DMS 273 (cell line): ENCODE measurements around the gene CCBE1.
"Not testable (repeated sequence)": the region's sequence is repeated elsewhere in the genome, so short reads cannot be mapped to it uniquely, and the experiment has no call there.

Experiments
- DNase-seq: peaks from one replicate; lab custom pipeline; 2025; ENCODE audit not compliant: unreplicated experiment; lab: John Stamatoyannopoulos, UW

Gene CCBE1

DNA sequence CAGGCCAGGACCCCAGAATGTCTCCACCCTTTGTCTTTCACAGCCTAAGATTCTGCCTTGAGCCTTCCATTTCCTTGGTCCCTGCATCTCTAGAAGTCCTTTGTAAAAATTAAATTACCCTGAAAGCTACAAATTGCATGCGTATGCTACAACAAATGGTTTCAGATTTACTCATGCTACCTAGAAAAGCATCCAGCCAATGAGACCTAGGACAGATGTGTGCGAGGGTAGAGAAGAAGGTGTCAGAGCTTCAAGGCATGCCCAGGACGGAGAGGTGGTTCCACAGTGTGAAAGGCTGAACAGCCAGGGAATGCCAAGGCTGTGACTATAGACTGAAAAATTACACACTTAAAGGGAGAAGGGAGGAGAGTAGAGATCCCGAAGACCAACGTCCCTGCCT is 40.2 kb downstream of the CCBE1 start:
- DNase-seq: no peak

- no peak for DNase-seq
Measured at GRCh38 chr18:59656373-59656887, 40.8 kb downstream of the CCBE1 start.

DNA sequence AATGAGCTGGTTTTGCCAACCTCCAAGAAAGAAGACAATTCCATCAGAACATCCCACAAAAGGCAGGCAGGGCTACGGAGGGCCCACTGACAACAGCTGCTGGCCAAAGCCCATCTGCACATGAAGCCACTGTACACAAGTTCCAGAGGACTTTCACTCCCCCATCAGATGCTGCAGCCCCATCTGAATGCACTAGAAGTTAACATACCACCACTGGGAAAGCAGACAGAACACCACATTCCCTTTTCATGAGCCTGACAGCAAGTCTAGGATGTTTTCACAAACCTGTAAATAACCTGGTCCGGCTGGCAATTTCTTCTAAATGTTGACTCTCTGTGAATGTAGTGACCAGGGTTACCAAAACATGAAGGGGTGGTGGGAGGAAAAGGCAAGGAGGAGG is 41.5 kb downstream of the CCBE1 start:
- no peak for DNase-seq

- DNase-seq: no peak
Measured at GRCh38 chr18:59651071-59651470, 46.2 kb downstream of the CCBE1 start.

DNA sequence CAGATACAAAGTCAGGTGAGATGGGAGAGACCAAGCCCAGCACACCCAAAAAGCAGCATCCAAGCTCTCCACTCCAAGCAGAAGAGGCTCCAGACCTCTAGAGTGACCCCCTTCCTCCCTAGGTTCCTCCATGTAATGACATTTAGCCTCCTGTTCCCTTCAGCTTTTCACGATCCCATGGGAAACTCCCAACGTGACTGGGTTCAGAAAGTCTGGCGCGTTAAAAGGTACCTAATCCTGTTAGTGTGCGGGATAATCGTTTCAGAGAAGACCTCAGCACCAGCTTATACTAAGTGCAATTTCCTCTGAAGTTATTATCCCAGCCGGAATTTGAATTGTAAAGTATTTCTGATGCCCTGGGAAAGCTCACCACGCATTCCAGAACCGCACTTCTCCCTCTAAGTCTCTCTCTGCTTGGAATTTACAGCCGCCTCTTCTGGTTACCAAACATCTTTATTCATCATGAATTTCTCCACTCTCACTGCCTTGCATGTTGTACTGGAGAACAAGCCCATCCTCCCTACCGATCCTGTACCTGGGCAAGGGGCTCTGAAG is 46.9 kb downstream of the CCBE1 start:
- no peak for DNase-seq

DNA sequence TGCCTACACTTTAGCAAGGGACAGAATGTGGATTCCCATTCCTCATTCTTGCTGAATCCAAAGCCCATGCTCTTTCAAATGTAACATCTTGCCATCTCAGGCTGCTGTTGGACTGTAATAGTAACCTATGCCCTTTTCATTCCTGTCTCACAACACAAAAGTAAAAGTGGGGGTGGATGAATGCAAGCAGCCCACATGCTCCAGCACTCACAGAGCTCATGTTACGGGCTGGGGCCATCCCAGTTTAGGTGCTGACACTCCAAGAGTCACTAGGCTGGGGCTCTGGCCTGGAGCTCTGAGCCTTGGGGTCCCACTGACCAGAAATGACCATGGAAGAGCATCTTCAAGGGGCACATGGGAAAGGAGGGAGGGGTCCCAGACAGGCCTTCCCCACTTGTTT is 47.6 kb downstream of the CCBE1 start:
- no peak for DNase-seq

DNA sequence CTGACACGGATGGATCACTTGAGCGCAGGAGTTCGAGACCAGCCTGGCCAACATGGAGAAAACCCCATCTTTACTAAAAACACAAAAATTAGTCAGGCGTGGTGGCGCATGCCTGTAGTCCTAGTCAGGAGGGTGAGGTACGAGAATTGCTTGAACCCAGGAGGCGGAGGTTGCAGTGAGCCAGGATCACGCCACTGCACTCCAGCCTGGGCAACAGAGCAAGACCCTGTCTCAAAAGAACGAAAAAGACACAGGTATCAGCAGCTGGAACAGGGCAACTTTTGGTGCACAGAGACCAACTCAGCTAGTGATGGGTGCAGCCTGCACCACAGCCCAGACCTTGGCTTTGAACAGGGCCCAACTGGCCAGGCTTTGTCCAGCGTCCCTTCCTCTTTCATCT is 48.8 kb downstream of the CCBE1 start:
- not testable (repeated sequence) for DNase-seq

DNA sequence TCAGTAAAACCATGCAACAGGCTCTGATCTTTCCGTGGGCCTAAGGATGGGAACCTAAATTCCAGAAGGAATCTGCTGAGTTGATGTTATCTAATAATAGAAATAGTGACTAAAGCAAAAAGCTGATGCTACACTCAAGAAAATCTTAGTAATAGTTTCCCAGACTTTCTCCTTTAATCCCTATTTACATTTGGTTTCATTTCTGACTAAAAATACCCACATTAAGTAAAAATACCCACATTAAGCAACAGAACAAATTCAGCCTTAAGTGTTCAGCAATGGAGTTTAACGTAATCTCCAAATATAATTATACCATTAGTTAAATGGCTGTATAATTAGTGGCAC is 50.3 kb downstream of the CCBE1 start:
- no peak for DNase-seq

DNA sequence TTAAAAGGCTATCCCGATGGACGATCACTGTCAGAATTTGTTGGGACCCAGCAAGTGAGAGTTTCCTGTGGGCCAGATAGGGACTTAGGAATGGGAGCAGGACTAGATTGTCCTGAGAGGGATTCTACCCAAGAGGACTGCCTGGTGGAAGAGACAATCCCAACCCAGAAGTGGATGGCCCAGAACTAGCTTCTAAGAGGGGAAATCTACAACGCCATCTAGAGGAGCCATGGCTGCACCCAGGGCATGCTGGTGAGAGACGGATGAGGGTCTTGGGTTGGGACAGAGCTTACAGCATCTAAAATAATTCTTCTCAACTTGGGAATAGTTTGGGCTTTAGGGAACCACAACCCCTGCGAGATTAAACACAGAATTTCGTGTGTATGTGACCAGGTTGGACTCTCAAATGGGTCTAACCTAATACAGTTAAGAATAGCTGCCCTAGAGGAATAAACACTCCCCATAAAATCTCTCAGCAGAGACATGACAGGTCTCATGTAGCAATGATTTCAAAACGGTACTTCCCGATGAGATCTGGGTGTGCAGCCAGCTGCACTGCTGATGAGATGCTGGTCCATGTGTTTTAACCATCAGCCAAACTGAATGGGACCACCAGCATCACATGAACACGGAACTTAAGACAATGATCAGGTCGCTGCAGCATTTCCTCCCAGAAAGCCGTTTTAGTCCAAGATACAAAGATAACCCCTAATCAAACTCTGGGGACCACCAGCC is 50.8 kb downstream of the CCBE1 start:
- peak; percentile 4 for DNase-seq

DNA sequence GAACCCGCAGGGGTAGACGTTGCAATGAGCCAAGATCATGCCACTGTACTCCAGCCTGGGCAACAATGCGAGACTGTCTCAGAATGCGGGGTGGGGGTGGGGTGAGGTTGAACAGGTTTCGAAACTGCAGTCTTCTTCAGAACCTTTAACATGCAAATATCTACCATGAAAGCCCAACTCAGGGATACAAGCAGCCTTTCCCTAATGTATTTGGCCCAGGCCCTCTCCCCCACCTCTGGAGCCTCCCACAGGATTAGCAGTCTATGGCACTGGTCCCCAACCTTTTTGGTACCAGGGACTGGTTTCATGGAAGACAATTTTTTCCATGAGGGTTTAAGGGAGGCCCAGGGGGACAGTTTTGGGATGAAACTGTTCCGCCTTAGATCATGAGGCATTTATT is 53.5 kb downstream of the CCBE1 start:
- no peak for DNase-seq

- no peak for DNase-seq
Measured at GRCh38 chr18:59640721-59641120, 56.5 kb downstream of the CCBE1 start.

- no peak for DNase-seq
Measured at GRCh38 chr18:59639821-59640220, 57.4 kb downstream of the CCBE1 start.

GRCh38 chr18:59639136-59639535 is 58.1 kb downstream of the CCBE1 start:
- DNase-seq: no peak

DNA sequence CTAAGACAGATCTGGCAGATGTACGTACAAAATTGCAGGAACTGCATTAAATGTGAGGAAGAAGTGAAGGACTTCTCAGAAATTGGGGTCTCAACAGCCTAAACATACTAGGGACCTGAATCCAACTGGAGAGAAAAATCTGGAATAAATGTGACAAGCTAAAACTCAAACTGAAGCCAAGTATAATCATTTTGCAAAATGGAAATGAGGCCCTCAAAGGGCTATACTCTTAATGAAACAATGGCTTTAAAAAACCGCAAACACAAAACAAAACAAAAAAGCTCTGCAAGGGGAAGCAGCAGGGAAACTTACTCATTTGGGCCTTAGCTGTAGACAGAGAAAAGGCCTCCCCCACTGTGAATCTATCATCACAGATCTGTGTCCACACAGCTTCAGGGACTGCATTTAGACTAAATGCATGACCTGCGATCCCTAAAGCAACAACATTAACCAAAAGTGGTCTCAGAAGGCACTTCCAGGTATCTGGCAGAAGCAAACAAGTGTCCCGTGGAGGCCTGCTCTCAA is 63.2 kb downstream of the CCBE1 start:
- DNase-seq: no peak

DNA sequence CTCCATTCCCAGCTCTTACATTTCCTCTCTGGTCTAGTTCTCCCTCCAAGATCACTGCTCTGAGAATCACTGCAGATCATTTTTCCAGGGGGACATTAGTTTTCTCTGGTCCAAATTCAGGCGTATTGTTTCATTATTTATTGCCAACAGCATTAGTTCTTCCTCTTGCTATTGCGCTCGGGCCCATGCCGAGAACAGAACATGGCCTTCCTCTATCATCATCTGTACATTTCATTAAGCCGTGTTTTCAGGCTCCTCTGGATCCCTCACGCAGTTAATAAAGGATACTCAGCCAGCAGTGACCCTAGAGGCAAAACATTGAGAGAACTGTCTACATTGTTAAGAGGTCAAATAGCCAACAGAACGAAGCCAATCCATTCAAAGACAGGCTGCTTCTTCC is 63.9 kb downstream of the CCBE1 start:
- no peak for DNase-seq

DNA sequence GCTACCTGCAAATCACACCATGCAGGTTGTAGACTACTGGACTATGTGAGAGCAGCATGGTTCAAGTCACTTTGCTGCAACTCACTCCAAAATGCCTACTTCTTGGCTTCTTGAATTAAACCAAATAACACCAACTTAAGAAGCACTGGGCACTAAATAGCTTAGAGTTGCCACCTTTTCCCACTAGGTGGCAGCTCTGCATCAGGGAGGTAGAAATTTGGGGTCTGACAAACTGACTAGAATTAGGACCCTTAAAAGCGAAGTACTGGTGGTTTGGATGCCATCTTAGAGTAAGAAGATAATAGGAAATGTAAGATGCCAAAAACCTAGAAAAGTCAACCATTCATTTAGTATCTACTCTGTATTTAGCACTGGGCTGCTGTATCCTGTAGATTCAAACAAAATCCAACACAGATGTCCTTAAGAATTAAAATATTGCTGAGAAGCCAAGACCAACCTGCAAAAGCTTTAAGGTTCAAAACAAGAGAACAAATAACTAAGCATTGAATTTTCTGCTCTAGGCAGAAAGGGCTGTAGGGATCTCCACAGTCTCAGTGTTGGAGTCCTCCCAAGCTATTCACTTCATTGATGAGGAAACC is 65.5 kb downstream of the CCBE1 start:
- DNase-seq: peak; percentile 61

DNA sequence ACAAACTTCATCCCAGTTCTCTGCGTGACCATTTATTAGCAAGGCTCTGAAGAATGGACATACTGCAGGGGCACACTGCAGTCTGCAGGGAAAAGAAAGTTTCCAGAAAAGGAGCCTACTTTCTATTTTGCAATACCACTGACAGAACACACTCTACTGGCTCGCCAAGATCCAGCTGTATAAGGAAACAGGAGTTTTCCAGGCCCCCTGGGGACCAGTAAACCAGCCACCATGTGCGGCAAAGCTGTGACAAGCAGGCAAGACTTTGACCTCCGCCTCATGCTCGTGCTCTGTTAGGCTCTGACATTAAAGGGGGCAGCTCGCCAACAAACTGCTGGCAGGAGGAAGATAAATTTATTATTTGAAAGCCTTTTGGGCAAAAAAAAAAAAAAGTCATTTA is 67.3 kb downstream of the CCBE1 start:
- peak; percentile 13 for DNase-seq

DNA sequence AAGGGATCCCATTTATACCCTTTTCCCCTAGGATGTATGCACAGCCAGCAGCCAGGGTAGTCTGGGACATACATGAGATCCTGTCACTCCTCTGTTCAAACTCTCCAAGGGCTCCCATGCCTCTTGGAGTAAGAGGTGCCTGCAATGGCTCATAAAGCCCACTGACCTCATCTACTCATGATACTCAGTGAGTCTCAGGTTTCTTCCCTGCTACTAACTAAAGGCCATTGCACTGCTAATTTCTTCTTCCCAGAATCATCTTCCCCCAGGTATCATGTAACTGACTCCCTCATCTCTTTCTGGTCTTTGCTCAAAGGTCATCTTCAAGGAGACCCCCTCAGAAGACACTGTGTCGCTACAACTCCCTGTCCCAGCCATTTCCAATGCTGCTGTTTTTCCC is 68.2 kb downstream of the CCBE1 start:
- DNase-seq: no peak

GRCh38 chr18:59627414-59627813 is 69.8 kb downstream of the CCBE1 start:
- no peak for DNase-seq

DNA sequence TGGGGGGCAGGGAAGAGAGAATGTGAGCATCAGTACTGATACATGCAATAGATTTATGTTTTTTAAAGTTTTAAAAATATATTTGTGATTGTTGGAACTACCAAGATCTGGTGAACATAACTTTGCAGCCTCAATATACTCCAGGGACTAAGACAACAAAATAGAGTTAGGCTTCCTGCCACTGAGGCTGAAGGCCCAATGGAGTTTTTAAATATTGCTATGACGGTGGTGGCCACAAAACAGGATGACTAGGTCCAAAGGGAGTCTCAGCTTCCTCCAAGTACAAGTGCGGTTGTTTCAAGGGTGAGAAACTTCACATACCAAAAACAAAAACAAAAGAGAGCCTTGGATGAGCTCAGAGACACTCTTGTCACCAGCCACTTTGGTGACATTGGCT is 72.9 kb downstream of the CCBE1 start:
- no peak for DNase-seq

DNA sequence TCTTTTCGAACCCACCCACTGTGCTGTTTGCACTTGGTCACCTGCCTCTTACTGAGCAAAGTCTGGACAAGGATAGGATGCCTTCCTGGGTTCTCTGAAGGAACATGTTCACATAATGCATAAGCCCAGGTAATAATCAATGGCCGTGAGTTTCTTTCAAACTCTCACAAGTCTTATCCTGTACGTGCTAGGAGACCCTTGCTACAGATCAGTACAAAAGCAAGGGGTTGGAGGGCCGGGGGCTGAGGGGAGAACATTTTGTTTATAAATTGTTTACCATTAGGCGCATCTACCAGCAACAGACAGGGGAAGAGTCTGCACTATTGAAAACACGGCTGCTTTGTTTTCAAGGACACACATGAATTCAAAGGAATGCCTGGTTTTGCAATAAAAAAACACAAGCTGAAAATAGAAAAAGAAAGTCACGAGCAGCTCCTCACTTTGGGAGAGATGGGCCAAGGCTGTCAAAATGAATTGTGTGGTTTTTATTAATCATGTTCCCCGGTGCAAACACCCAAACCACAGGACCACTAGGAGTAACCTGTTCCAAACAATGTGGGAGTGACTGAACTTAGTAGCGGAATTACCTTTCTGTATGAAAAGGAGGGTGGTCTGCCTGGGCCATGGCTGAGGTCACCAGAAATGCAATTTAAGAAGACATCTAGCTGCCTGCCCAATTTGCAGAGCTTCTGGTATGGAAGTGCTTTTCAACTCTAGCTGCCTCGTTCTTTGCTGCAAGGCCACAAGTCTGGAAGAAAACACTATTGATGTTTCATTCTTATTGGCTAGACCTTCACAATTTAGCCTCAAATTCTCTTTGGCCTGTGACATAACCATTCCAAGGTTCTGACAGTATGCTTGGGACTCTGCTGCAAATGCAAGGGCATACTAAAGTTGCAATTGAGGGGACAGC is 73.5 kb downstream of the CCBE1 start:
- DNase-seq: no peak
